Activated CD4-positive, alpha-beta T cell treated with anti-CD3 and anti-CD28 coated beads for 36 hours (primary cell): Measurements from ENCODE around the gene PDE11A. TPM values are rescaled to one million over a fixed set of nuclear protein-coding genes. Genes with fewer than 3 reads are reported as not detected.
"Not testable (repeated sequence)": the region's sequence is repeated elsewhere in the genome, so short reads cannot be mapped to it uniquely, and the experiment has no call there.

Source experiments
- ATAC-seq: fragments of 200-7000 bp; cut with Tn5 transposase; one replicate; pipeline ENCODE4 v1.10.0; 2021; ENCODE audit warnings: mild to moderate bottlenecking, moderate library complexity
- CTCF ChIA-PET: fragments of 350-600 bp; sonication (Branson Sonifier 250); formaldehyde crosslinking; loops from one replicate; lab custom pipeline; 2021; ENCODE audit warnings: antibody characterized with exemption; lab: Charles Lee
- POLR2A ChIA-PET: fragments of 350-600 bp; sonication (Branson Sonifier 250); formaldehyde crosslinking; loops from one replicate; lab custom pipeline; 2021; ENCODE audit warnings: antibody characterized with exemption, inconsistent platforms; lab: Charles Lee
- DNase-seq: peaks from one replicate; pipeline ENCODE4 v3.0.0-alpha.2; 2020
- H3K27ac Mint-ChIP-seq: one replicate; pipeline ENCODE4 v1.8.0; 2021; ENCODE audit warnings: mixed read lengths
- H3K27me3 Mint-ChIP-seq: one replicate; pipeline ENCODE4 v1.8.0; 2021; ENCODE audit warnings: mixed read lengths
- H3K36me3 Mint-ChIP-seq: one replicate; pipeline ENCODE4 v1.8.0; 2021; ENCODE audit warnings: low read depth, mixed read lengths
- H3K4me1 Mint-ChIP-seq: one replicate; pipeline ENCODE4 v1.8.0; 2021; ENCODE audit warnings: mixed read lengths
- H3K4me3 Mint-ChIP-seq: one replicate; pipeline ENCODE4 v1.8.0; 2021; ENCODE audit warnings: mild to moderate bottlenecking, moderate library complexity, mixed read lengths
- H3K9me3 Mint-ChIP-seq: one replicate; pipeline ENCODE4 v1.8.0; 2021; ENCODE audit warnings: low read depth, mixed read lengths
- intact Hi-C, 2 experiments: fragments of 100-400 bp; cut with DNase I in 1 of 2; cut with micrococcal nuclease in 1 of 2; formaldehyde crosslinking; loops; one replicate each; pipeline versions ENCODE4 v1.14.2 to v1.15.1; 2022 to 2024; cut with DNase I, micrococcal nuclease
- total RNA-seq, 2 experiments: library from RNA; stranded (reverse); gene quantifications; one replicate each; pipeline ENCODE4 v1.2.3, GENCODE V29; 2021

PDE11A gene
- total RNA-seq, 2 experiments from 2014 or later, result 0.12 TPM; not detected in 1

GRCh38 chr2:177806025-177806424 is 266.6 kb downstream of the PDE11A start:
- intact Hi-C loops, result no loop called here
- Mint-ChIP-seq H3K4me3 (no peak overlapping the region), H3K27me3 (peaks cover 8% of the 10 kb centered on the region), H3K4me1 (no peaks in the 10 kb centered on the region), H3K9me3 (peaks cover 3% of the 10 kb centered on the region), H3K27ac (no peak overlapping the region), H3K36me3 (no peaks in the 10 kb centered on the region)
- ATAC-seq, result no peak
- CTCF ChIA-PET, result no interaction called here
- POLR2A ChIA-PET, result no interaction called here
- DNase-seq, result no peak

DNA sequence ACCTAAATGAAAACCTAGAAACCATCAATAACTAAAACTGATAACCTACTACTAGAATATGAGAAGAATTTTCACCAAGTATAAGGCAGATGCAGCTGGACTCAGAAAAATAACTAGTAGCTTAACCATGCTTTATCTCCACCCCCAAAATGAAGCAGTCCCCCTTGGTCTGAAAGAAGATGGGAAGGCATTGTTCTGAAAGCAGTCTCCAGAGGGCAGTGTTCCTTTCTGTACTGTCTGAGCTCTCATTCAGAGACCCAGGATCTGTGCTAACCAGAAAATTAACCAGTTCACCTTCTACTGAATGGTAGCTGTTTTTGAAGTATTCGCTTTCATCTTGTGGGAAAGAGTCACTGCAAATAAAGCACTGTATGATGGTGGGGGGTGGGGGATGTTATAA is 273.0 kb downstream of the PDE11A start:
- intact Hi-C loops, result no loop called here
- no peaks in the 10 kb centered on the region for H3K9me3 Mint-ChIP-seq
- ChIA-PET POLR2A (no interaction called here), CTCF (interaction anchor here (0.9 to 1.1 kb wide), 6 partner anchors 10 to 96 kb away, joined by 3 to 4 read pairs (median 3); no protein-coding TSS in a partner anchor)
- H3K36me3 Mint-ChIP-seq, result no peaks in the 10 kb centered on the region
- H3K4me3 Mint-ChIP-seq, result no peak overlapping the region
- no peak for DNase-seq
- peaks cover 15% of the 10 kb centered on the region for H3K27me3 Mint-ChIP-seq
- ATAC-seq, result no peak
- H3K27ac Mint-ChIP-seq, result no peak overlapping the region
- H3K4me1 Mint-ChIP-seq, result no peaks in the 10 kb centered on the region

- POLR2A ChIA-PET, result no interaction called here
- ATAC-seq, result no peak
Measured at GRCh38 chr2:177797808-177798207, 274.8 kb downstream of the PDE11A start.

DNA sequence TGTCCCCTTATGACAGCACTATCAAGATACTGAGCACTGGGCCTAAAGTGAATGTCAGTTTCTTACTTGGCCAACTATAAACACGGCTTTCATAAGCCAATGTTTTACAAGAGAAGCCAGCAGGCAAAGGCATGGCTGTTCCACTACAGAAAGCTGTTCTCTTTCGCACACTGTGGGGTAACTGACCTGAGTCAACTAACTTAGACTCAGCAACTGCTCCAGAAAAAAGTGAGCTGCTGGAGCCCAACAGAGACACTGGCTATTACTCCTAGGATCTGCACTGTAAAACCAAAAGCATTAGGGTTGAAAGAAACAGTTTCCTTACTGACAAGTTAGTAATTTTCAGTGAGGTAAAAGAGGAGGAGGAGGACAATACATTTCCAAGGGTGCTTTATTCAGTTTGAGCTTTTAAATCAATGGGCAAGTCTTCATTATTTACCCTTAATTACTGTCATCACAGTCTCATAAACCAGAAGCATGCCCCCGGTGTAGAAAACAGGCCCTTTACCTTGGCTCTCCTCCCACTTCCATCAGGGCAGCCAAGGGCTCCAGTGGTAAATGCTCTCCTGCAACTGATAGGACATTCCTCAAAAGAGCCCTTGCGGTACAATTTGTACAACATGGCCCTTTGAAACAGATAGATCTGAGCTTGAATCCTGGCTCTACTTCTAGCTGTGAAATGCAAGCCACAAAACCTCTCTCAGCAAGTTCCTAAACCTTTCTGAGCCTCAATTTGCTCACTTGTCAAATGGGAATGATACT is 275.7 kb downstream of the PDE11A start:
- no peak overlapping the region for H3K4me3 Mint-ChIP-seq
- DNase-seq (no peak), ATAC-seq (no peak)
- no peak overlapping the region for H3K27ac Mint-ChIP-seq
- ChIA-PET POLR2A (no interaction called here), CTCF (interaction anchor here (1.3 to 1.5 kb wide), 2 partner anchors 17 to 33 kb away, joined by 3 to 4 read pairs; no protein-coding TSS in a partner anchor)
- H3K27me3 Mint-ChIP-seq, result peaks cover 10% of the 10 kb centered on the region
- intact Hi-C loops, result no loop called here
- H3K9me3 Mint-ChIP-seq, result no peaks in the 10 kb centered on the region
- H3K4me1 Mint-ChIP-seq, result no peaks in the 10 kb centered on the region
- no peaks in the 10 kb centered on the region for H3K36me3 Mint-ChIP-seq

More at GRCh38 chr2:177797808-177798207, 274.8 kb downstream of the PDE11A start:
- CTCF ChIA-PET, result interaction anchor here (1.3 to 1.5 kb wide), 2 partner anchors 16 to 33 kb away, joined by 3 to 4 read pairs; no protein-coding TSS in a partner anchor
- intact Hi-C loops, result no loop called here
- Mint-ChIP-seq H3K27ac (no peak overlapping the region), H3K4me1 (no peaks in the 10 kb centered on the region), H3K4me3 (no peak overlapping the region), H3K36me3 (no peaks in the 10 kb centered on the region), H3K27me3 (peaks cover 11% of the 10 kb centered on the region), H3K9me3 (no peaks in the 10 kb centered on the region)
- DNase-seq, result no peak

GRCh38 chr2:177796011-177796410 is 276.6 kb downstream of the PDE11A start:
- Mint-ChIP-seq H3K4me3 (no peak overlapping the region), H3K4me1 (no peaks in the 10 kb centered on the region), H3K27ac (no peak overlapping the region), H3K9me3 (no peaks in the 10 kb centered on the region), H3K27me3 (peaks cover 9% of the 10 kb centered on the region), H3K36me3 (no peaks in the 10 kb centered on the region)
- POLR2A ChIA-PET, result no interaction called here
- CTCF ChIA-PET, result no interaction called here
- intact Hi-C loops, result no loop called here
- DNase-seq (no peak), ATAC-seq (no peak)

- H3K4me1 Mint-ChIP-seq, result peaks cover 39% of the 10 kb centered on the region
Measured at GRCh38 chr2:177785143-177785542, 287.4 kb downstream of the PDE11A start.

DNA sequence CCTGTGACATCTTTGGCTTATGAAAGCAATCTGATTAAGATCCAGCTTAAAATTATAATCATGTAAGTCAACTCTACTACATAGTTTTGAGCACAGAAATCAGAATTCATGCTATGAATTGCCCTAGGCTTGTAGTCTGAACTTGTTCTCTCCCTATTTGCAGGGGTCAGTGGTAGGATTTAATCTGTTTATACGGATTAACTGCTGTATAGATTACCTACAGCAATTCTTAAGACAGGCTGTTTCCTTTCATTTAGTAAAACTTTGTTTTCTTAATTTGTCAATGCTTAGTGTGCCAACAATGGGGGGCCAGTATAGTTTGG is 287.9 kb downstream of the PDE11A start:
- Mint-ChIP-seq H3K9me3 (peaks cover 5% of the 10 kb centered on the region), H3K27ac (peak overlapping the region; percentile 78), H3K27me3 (no peaks in the 10 kb centered on the region), H3K36me3 (peaks cover 2% of the 10 kb centered on the region), H3K4me1 (peaks cover 39% of the 10 kb centered on the region), H3K4me3 (no peak overlapping the region)
- CTCF ChIA-PET, result no interaction called here
- DNase-seq (no peak), ATAC-seq (no peak)
- POLR2A ChIA-PET, result no interaction called here
- intact Hi-C loops, result no loop called here

More at GRCh38 chr2:177785143-177785542, 287.4 kb downstream of the PDE11A start:
- intact Hi-C loops, H3K27me3 Mint-ChIP-seq, POLR2A ChIA-PET, H3K36me3 Mint-ChIP-seq, ATAC-seq, H3K9me3 Mint-ChIP-seq, H3K4me3 Mint-ChIP-seq, CTCF ChIA-PET, DNase-seq: not testable (repeated sequence)
- peak overlapping the region; percentile 47 for H3K27ac Mint-ChIP-seq

DNA sequence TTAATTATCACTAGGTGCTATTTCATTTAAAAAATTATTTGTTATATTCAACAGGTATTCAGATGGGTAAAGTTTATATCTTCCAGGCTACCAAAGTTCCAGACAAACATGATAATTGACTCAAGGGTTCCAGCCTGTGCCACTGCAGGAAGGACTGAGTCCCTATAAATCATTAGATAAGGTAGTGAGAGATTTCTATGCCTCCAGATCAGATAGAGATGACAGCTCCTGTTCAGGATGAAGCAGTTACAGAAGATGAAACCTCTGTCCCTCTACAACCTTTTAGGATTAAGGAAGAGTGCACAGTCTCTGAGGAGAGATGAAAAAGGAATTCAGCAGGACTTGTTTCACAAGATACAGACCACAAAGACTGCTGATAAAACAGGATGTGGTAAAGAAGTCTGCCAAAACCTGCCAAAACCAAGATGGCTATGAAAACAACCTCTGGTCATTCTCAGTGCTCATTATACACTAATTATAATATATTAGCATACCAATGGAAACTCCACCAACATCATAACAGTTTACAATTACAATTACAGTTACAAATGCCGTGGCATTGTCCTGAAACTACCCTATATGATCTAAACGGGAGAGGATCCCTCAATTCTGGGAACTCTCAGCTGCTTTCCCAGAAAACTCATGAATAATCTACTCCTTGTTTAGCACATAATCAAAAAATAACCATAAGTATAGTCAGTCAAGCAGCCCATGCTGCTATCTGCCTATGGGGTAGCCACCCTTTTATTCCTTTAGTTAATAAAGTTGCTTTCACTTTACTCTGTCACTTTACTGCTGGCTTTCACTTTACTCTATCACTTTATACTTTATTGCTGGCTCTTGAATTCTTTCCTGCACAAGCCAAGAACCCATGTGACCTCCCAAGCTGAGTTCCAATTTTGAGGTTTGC is 288.5 kb downstream of the PDE11A start:
- Mint-ChIP-seq H3K36me3 (peaks cover 2% of the 10 kb centered on the region), H3K27ac (peak overlapping the region; percentile 78), H3K4me1 (peaks cover 39% of the 10 kb centered on the region), H3K27me3 (no peaks in the 10 kb centered on the region), H3K4me3 (no peak overlapping the region), H3K9me3 (peaks cover 5% of the 10 kb centered on the region)
- ChIA-PET POLR2A (no interaction called here), CTCF (interaction anchor here (0.6 kb wide), 1 partner anchor 1254 kb away, joined by 3 read pairs; no protein-coding TSS in a partner anchor)
- DNase-seq, result peak; percentile 10
- ATAC-seq, result peak; percentile 71
- intact Hi-C loops, result no loop called here

GRCh38 chr2:177783091-177783490 is 289.5 kb downstream of the PDE11A start:
- POLR2A ChIA-PET, result no interaction called here
- Mint-ChIP-seq H3K27me3 (no peaks in the 10 kb centered on the region), H3K27ac (no peak overlapping the region), H3K4me1 (peaks cover 39% of the 10 kb centered on the region), H3K36me3 (peaks cover 2% of the 10 kb centered on the region), H3K9me3 (peaks cover 5% of the 10 kb centered on the region), H3K4me3 (no peak overlapping the region)
- intact Hi-C loops, result no loop called here
- ATAC-seq, result no peak
- no peak for DNase-seq
- CTCF ChIA-PET, result no interaction called here

DNA sequence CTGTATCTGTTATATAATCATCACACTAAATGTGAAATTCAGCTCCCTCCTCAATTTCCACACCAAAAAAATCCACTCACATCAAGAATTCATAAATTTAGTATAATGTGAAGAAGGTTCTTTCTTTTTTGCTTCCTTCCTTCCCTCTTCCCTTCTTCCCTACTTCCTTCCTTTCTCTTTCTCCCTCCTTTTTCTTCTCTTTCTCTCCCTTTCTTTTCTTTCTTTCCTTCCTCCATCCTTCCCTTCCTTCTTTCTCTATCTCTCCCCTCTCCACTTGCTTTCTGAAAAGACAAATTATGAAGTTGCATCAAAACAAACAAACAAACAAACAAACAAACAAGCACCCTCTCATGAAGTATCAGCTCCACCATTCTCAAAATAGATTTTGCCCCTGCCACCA is 290.0 kb downstream of the PDE11A start:
- Mint-ChIP-seq H3K27ac (no peak overlapping the region), H3K4me3 (no peak overlapping the region), H3K9me3 (peaks cover 5% of the 10 kb centered on the region), H3K4me1 (peaks cover 39% of the 10 kb centered on the region), H3K36me3 (peaks cover 2% of the 10 kb centered on the region), H3K27me3 (no peaks in the 10 kb centered on the region)
- intact Hi-C loops, result no loop called here
- DNase-seq, result no peak
- ChIA-PET POLR2A (no interaction called here), CTCF (interaction anchor here (1.5 kb wide), 1 partner anchor 10 kb away, joined by 7 read pairs; no protein-coding TSS in a partner anchor)
- ATAC-seq, result no peak

- H3K9me3 Mint-ChIP-seq, result no peaks in the 10 kb centered on the region
Measured at GRCh38 chr2:177778472-177778871, 294.1 kb downstream of the PDE11A start.

More at GRCh38 chr2:177778472-177778871, 294.1 kb downstream of the PDE11A start:
- Mint-ChIP-seq H3K27me3 (no peaks in the 10 kb centered on the region), H3K27ac (no peak overlapping the region), H3K4me1 (peaks cover 19% of the 10 kb centered on the region), H3K36me3 (no peaks in the 10 kb centered on the region), H3K4me3 (no peak overlapping the region)
- ATAC-seq (no peak), DNase-seq (no peak)
- intact Hi-C loops, result no loop called here
- POLR2A ChIA-PET, result no interaction called here
- CTCF ChIA-PET, result interaction anchor here (1.1 to 1.3 kb wide), 2 partner anchors 15 to 21 kb away, joined by 3 to 4 read pairs; no protein-coding TSS in a partner anchor
